SU-DHL-6 (cell line): Measurements from ENCODE around the gene RNF180.

Experiments
- H2AFZ ChIP-seq: fragments of 200-600 bp; sonication (generic); 2 replicates; pipeline ENCODE4 v1.6.1; 2014; ENCODE audit warnings: low read depth, mild to moderate bottlenecking, moderate library complexity, mixed read lengths, antibody characterized with exemption, low read length; ENCODE audit not compliant: severe bottlenecking
- H3F3A ChIP-seq: fragments of 200-600 bp; shearing (Covaris generic); 2 replicates; pipeline ENCODE4 v1.6.0; 2016; ENCODE audit warnings: antibody characterized with exemption, mild to moderate bottlenecking; ENCODE audit not compliant: insufficient read depth
- H3K27ac ChIP-seq: fragments of 200-600 bp; sonication (generic); 2 replicates; pipeline ENCODE4 v1.5.1; 2016; ENCODE audit warnings: low read depth, mild to moderate bottlenecking, low read length, moderate library complexity, mixed read lengths
- H3K27me3 ChIP-seq: fragments of 200-600 bp; sonication (generic), shearing (Covaris generic); 2 replicates; pipeline ENCODE4 v1.6.0; 2014; ENCODE audit warnings: mild to moderate bottlenecking, low read length
- H3K36me3 ChIP-seq: fragments of 200-600 bp; sonication (generic); 2 replicates; pipeline ENCODE4 v1.6.1; 2014; ENCODE audit warnings: mild to moderate bottlenecking, low read length, mixed read lengths
- H3K4me2 ChIP-seq: fragments of 300-600, 200-600 bp; shearing (Covaris generic), sonication (generic); 2 replicates; pipeline ENCODE4 v1.6.0; 2014; ENCODE audit warnings: low read length, low read depth, mild to moderate bottlenecking; ENCODE audit not compliant: poor library complexity, severe bottlenecking
- H3K4me3 ChIP-seq: fragments of 200-600 bp; sonication (generic); 2 replicates; pipeline ENCODE4 v1.5.1; 2014; ENCODE audit warnings: antibody characterized with exemption, low read length, mild to moderate bottlenecking, mixed read lengths; ENCODE audit not compliant: insufficient read depth, poor library complexity, severe bottlenecking
- H3K79me2 ChIP-seq: fragments of 200-600 bp; sonication (generic); 2 replicates; pipeline ENCODE4 v1.6.1; 2014; ENCODE audit warnings: mild to moderate bottlenecking, low read length, moderate library complexity; ENCODE audit not compliant: insufficient read depth
- H3K9ac ChIP-seq: fragments of 200-600 bp; sonication (generic); 2 replicates; pipeline ENCODE4 v1.7.0; 2014; ENCODE audit warnings: mild to moderate bottlenecking, low read length
- H3K9me2 ChIP-seq: fragments of 200-600 bp; sonication (generic); replicated peaks from 2 replicates; pipeline ENCODE4 v1.6.1; 2014; ENCODE audit warnings: low read length; ENCODE audit not compliant: insufficient read depth
- H3K9me3 ChIP-seq: fragments of 200-600 bp; sonication (generic); 2 replicates; pipeline ENCODE4 v1.6.1; 2014; ENCODE audit warnings: low read length, mixed read lengths; ENCODE audit not compliant: insufficient read depth
- H4K20me1 ChIP-seq: fragments of 200-600 bp; sonication (generic); 2 replicates; pipeline ENCODE4 v1.6.1; 2014; ENCODE audit warnings: low read depth, mild to moderate bottlenecking, antibody characterized with exemption, low read length, moderate library complexity, mixed read lengths
- EZH2phosphoT487 ChIP-seq: fragments of 200-600 bp; sonication (generic), shearing (Covaris generic); conservative IDR thresholded peaks from 2 replicates; pipeline ENCODE4 v1.6.1; 2018; ENCODE audit warnings: mild to moderate bottlenecking, antibody characterized with exemption, low read length, moderate library complexity, mixed read lengths
- TF ChIP-seq, protein P1 (sequence below): fragments of 200-600 bp; sonication (generic); IDR thresholded peaks from one replicate; pipeline ENCODE4 v1.5.1; 2017; ENCODE audit warnings: antibody characterized with exemption, mild to moderate bottlenecking, low read length, moderate library complexity; ENCODE audit not compliant: insufficient read depth, poor library complexity, severe bottlenecking

The RNF180 gene

DNA sequence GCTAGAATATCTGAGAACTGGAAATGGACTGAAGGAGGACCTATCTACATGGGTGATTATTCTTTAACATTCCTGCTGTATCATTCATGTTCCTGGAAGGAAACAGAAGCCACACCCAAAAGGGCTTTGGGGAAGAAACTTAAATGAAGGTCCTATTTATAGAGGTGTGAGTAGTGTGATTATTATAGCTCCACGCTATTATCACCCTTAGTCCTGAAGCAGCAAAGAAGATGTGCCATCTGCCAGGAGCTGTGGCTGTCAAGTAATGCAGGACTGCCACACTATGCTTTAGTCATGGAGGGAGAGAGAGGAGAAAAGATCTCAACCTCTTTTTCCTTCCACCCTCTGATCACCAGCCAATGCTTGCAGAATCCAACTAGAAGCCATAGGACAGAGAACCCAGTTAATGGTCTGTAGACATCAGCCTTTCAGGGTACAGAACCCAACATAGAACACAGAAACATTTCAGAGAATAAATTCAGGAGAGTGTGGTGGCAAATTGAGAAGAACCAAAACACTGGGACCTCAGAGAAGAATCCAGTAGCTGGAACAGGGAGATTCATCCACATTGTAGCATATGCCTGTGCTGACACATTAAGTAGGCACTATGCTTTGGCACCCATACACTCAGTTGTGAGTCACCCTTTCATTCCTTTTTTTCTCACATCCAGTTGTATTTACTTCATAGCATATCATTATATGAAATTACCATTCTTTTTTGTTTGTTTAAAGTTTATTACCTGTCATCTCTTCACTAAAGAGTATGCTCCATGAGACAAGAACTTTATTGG, 21.0 kb upstream of the RNF180 start:
- H3K9ac ChIP-seq: no peak overlapping the region
- no peaks in the 10 kb centered on the region for H3K9me2 ChIP-seq
- no peaks in the 10 kb centered on the region for H3K27me3 ChIP-seq
- TF ChIP-seq, protein P1, sequence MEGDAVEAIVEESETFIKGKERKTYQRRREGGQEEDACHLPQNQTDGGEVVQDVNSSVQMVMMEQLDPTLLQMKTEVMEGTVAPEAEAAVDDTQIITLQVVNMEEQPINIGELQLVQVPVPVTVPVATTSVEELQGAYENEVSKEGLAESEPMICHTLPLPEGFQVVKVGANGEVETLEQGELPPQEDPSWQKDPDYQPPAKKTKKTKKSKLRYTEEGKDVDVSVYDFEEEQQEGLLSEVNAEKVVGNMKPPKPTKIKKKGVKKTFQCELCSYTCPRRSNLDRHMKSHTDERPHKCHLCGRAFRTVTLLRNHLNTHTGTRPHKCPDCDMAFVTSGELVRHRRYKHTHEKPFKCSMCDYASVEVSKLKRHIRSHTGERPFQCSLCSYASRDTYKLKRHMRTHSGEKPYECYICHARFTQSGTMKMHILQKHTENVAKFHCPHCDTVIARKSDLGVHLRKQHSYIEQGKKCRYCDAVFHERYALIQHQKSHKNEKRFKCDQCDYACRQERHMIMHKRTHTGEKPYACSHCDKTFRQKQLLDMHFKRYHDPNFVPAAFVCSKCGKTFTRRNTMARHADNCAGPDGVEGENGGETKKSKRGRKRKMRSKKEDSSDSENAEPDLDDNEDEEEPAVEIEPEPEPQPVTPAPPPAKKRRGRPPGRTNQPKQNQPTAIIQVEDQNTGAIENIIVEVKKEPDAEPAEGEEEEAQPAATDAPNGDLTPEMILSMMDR: no peak
- no peak for TF ChIP-seq EZH2phosphoT487
- no peaks in the 10 kb centered on the region for H3F3A ChIP-seq
- no peaks in the 10 kb centered on the region for H3K79me2 ChIP-seq
- no peaks in the 10 kb centered on the region for H4K20me1 ChIP-seq
- H2AFZ ChIP-seq: no peak overlapping the region
- H3K4me2 ChIP-seq: no peak overlapping the region
- no peak overlapping the region for H3K27ac ChIP-seq
- H3K4me3 ChIP-seq: no peak overlapping the region
- H3K9me3 ChIP-seq: no peaks in the 10 kb centered on the region
- H3K36me3 ChIP-seq: no peaks in the 10 kb centered on the region

DNA sequence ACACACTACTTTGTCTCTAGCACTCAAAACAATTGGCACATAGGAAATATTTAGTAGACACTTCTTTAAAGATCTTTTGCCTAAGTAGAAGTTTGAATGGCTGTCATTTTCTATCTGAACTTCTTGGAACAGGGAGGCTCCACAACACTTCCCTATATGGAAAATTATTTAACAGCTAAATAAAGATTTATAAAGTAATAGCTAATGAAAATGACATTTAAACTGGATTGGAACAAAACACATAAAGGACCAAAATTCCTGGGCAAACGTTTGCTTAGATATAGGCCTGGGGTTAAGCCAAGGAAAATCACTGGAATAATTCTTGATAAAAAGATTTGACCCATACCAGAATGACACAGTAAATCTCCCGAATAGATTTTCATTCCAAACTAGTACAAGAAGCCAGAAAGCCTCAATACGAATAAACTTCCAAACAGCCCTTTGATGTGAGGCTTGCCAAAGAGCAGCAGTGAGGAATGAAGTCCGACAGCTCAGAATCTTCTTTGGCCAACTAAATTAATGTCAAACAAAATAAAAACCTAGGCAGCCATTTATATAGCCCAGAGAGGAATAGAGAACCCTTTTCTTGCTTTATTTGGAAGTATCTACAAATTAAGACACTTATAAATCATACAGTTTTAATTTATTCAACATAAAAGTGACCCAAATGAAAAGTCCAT, 20.3 kb upstream of the RNF180 start:
- Histone ChIP-seq H3K9me2 (no peaks in the 10 kb centered on the region), H3K36me3 (no peaks in the 10 kb centered on the region), H3K79me2 (no peaks in the 10 kb centered on the region), H2AFZ (no peak overlapping the region), H3K9me3 (no peaks in the 10 kb centered on the region), H4K20me1 (no peaks in the 10 kb centered on the region), H3K4me2 (no peak overlapping the region), H3K4me3 (no peak overlapping the region), H3K9ac (no peak overlapping the region), H3K27me3 (no peaks in the 10 kb centered on the region), H3K27ac (no peak overlapping the region), H3F3A (no peaks in the 10 kb centered on the region)
- no peak for TF ChIP-seq EZH2phosphoT487
- TF ChIP-seq, protein P1: no peak

DNA sequence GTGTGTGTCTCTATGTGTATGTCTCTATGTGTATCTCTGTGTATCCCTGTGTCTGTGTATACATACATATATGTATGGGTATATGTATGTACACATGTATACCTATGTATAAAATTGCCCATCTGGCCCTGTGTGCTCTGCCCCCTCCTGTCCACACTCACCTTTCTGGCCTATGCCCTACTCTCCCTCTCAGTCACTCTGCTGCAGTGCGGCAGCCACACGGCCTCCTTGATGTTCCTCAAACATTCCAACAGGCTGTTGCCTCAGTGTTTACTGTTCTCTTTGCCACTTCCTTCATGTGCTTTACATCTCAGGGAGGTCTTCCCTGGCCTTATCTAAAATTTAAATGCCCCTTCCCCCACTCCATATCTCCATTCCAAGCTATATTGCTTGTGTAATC, 18.3 kb upstream of the RNF180 start:
- Histone ChIP-seq H3K9me2 (no peaks in the 10 kb centered on the region), H3K9ac (no peak overlapping the region), H3K9me3 (no peaks in the 10 kb centered on the region), H3K27ac (no peak overlapping the region), H4K20me1 (no peaks in the 10 kb centered on the region), H2AFZ (no peak overlapping the region), H3K79me2 (no peaks in the 10 kb centered on the region), H3K36me3 (no peaks in the 10 kb centered on the region), H3K4me3 (no peak overlapping the region), H3K4me2 (no peak overlapping the region), H3F3A (no peaks in the 10 kb centered on the region), H3K27me3 (no peaks in the 10 kb centered on the region)
- TF ChIP-seq, protein P1: no peak
- no peak for TF ChIP-seq EZH2phosphoT487
